HepG2 (cell line): ENCODE measurements around the gene SIGLEC8. TPM values are rescaled to one million over a fixed set of nuclear protein-coding genes. Genes with fewer than 3 reads are reported as not detected.

Experiments used
- ATF6 ChIP-seq: sonication (generic); formaldehyde crosslinking; conservative IDR thresholded peaks from 2 replicates; pipeline ENCODE4 v1.4.0; 2020; ENCODE audit warnings: missing genetic modification reagents
- EHMT2 ChIP-seq: fragments of 200-600 bp; sonication (generic); IDR thresholded peaks from 2 replicates; pipeline ENCODE4 v1.7.0; 2017; ENCODE audit warnings: antibody characterized with exemption, low read depth, low read length, borderline replicate concordance
- ELF3 ChIP-seq: IDR thresholded peaks from 2 replicates; pipeline ENCODE4 v1.6.1; 2016; ENCODE audit warnings: missing genetic modification reagents, missing compliant biosample characterization
- ERF ChIP-seq: IDR thresholded peaks from 2 replicates; pipeline ENCODE4 v1.6.1; 2018; ENCODE audit warnings: missing biosample characterization, missing genetic modification reagents
- HES4 ChIP-seq: sonication (generic); formaldehyde crosslinking; IDR thresholded peaks from 2 replicates; pipeline ENCODE4 v1.9.0; 2021; ENCODE audit warnings: mild to moderate bottlenecking, missing genetic modification reagents, borderline replicate concordance
- IKZF1 ChIP-seq: fragments of 450-650 bp; IDR thresholded peaks from 2 replicates; pipeline ENCODE4 v1.7.1; 2016
- IRF2 ChIP-seq: IDR thresholded peaks from 2 replicates; pipeline ENCODE4 v1.6.1; 2018; ENCODE audit warnings: missing genetic modification reagents, missing compliant biosample characterization
- MATR3 ChIP-seq: sonication (generic); formaldehyde crosslinking; IDR thresholded peaks from 2 replicates; pipeline ENCODE4 v1.4.0; 2020; ENCODE audit warnings: missing genetic modification reagents
- MIXL1 ChIP-seq: IDR thresholded peaks from 2 replicates; pipeline ENCODE4 v1.6.1; 2016
- NKX3-1 ChIP-seq: sonication (generic); formaldehyde crosslinking; IDR thresholded peaks from 2 replicates; pipeline ENCODE4 v1.5.0; 2020; ENCODE audit warnings: missing genetic modification reagents
- PATZ1 ChIP-seq: sonication (generic); formaldehyde crosslinking; IDR thresholded peaks from 2 replicates; pipeline ENCODE4 v1.4.0; 2020; ENCODE audit warnings: missing genetic modification reagents
- RFX1 ChIP-seq: fragments of 450-650 bp; IDR thresholded peaks from 2 replicates; pipeline ENCODE4 v1.6.1; 2017
- RXRB ChIP-seq: IDR thresholded peaks from 2 replicates; pipeline ENCODE4 v1.6.1; 2016; ENCODE audit warnings: borderline replicate concordance, missing genetic modification reagents, missing compliant biosample characterization
- SMYD3 ChIP-seq: sonication (generic); formaldehyde crosslinking; IDR thresholded peaks from 2 replicates; pipeline ENCODE4 v1.8.1; 2023; ENCODE audit warnings: mild to moderate bottlenecking, missing genetic modification reagents
- SRY ChIP-seq: sonication (generic); formaldehyde crosslinking; IDR thresholded peaks from 2 replicates; pipeline ENCODE4 v1.8.0; 2022; ENCODE audit warnings: mild to moderate bottlenecking, missing genetic modification reagents
- TEAD3 ChIP-seq: optimal IDR thresholded peaks from 2 replicates; pipeline ENCODE3; 2016; ENCODE audit warnings: borderline replicate concordance
- ZBTB25 ChIP-seq: IDR thresholded peaks from 2 replicates; pipeline ENCODE4 v1.6.1; 2018; ENCODE audit warnings: missing genetic modification reagents
- ZNF263 ChIP-seq: sonication (generic); formaldehyde crosslinking; IDR thresholded peaks from 2 replicates; pipeline ENCODE4 v1.4.0; 2020; ENCODE audit warnings: missing genetic modification reagents
- ZNF484 ChIP-seq: sonication (generic); formaldehyde crosslinking; IDR thresholded peaks from 2 replicates; pipeline ENCODE4 v1.5.1; 2020; ENCODE audit warnings: mild to moderate bottlenecking, low read depth, missing genetic modification reagents, borderline replicate concordance
- ZNF792 ChIP-seq: IDR thresholded peaks from 2 replicates; pipeline ENCODE4 v1.6.1; 2016
- polyA plus RNA-seq, 8 experiments: library from polyadenylated mRNA; depleted of rRNA in 3 of 8; stranded (reverse) in 7 of 8; unstranded in 1 of 8; fragments of >200 nt; fragmentation: Illumina TruSeq in 4 of 8; extraction: Trizol in 4 of 8; gene quantifications; 2 replicates each; pipeline versions ENCODE4 v1.2.1 to v1.2.3, GENCODE V29; 2011 to 2016; ENCODE audit warnings: low read depth in 4 of 8, missing spikeins in 1 of 8, mixed read lengths in 1 of 8; ENCODE audit not compliant: insufficient read depth in 1 of 8
- total RNA-seq, 5 experiments: library from RNA; depleted of rRNA; stranded (reverse); fragments of >200 nt; fragmentation: Illumina TruSeq; extraction: Trizol; gene quantifications; 2 replicates each; pipeline ENCODE4 v1.2.3, GENCODE V29; 2016; ENCODE audit warnings: low read depth in 1 of 5
- TF ChIP-seq, protein P1 (sequence below): sonication (generic); formaldehyde crosslinking; IDR thresholded peaks from 2 replicates; pipeline ENCODE4 v1.8.0; 2022; ENCODE audit warnings: missing genetic modification reagents, mild to moderate bottlenecking, moderate library complexity, borderline replicate concordance
- TF ChIP-seq, protein P2 (sequence below): sonication (generic); formaldehyde crosslinking; IDR thresholded peaks from 2 replicates; pipeline ENCODE4 v1.4.0; 2020; ENCODE audit warnings: missing genetic modification reagents

The SIGLEC8 gene
- total and polyA plus RNA-seq, 2 of the 13 experiments (the other 11 are each of a cell fraction or from before 2014, with no cell fraction given), result not detected

GRCh38 chr19:51480590-51480989, 22.3 kb upstream of the SIGLEC8 start (continued):
- TF ChIP-seq SRY (CRISPR knock-in tag) (peak; percentile 53; the same call in 1 of the 2 replicates), TEAD3 (CRISPR knock-in tag) (peak; percentile 45), IRF2 (peak; percentile 46; the same call in 1 of the 2 replicates), ERF (0 out of 2 replicates have a peak, but pooled peaks have one; percentile 41), SMYD3 (CRISPR knock-in tag) (no peak), IKZF1 (no peak), ELF3 (0 out of 2 replicates have a peak, but pooled peaks have one; percentile 42), HES4 (CRISPR knock-in tag) (0 out of 2 replicates have a peak, but pooled peaks have one; percentile 33), PATZ1 (CRISPR knock-in tag) (peak; percentile 24; the same call in 1 of the 2 replicates), ZNF484 (CRISPR knock-in tag) (no peak), RXRB (CRISPR knock-in tag) (peak; percentile 32; the same call in 1 of the 2 replicates), ZNF263 (no peak; the same call in 1 of the 2 replicates), ATF6 (CRISPR knock-in tag) (0 out of 2 replicates have a peak, but pooled peaks have one; percentile 59), ZBTB25 (CRISPR knock-in tag) (peak; percentile 47; the same call in 1 of the 2 replicates), ZNF792 (peak; percentile 62; the same call in 1 of the 2 replicates), RFX1 (no peak), MIXL1 (CRISPR knock-in tag) (0 out of 2 replicates have a peak, but pooled peaks have one; percentile 29), NKX3-1 (CRISPR knock-in tag) (0 out of 2 replicates have a peak, but pooled peaks have one; percentile 46), MATR3 (CRISPR knock-in tag) (no peak), EHMT2 (peak; percentile 92; the same call in 1 of the 2 replicates)
- TF ChIP-seq, protein P1, sequence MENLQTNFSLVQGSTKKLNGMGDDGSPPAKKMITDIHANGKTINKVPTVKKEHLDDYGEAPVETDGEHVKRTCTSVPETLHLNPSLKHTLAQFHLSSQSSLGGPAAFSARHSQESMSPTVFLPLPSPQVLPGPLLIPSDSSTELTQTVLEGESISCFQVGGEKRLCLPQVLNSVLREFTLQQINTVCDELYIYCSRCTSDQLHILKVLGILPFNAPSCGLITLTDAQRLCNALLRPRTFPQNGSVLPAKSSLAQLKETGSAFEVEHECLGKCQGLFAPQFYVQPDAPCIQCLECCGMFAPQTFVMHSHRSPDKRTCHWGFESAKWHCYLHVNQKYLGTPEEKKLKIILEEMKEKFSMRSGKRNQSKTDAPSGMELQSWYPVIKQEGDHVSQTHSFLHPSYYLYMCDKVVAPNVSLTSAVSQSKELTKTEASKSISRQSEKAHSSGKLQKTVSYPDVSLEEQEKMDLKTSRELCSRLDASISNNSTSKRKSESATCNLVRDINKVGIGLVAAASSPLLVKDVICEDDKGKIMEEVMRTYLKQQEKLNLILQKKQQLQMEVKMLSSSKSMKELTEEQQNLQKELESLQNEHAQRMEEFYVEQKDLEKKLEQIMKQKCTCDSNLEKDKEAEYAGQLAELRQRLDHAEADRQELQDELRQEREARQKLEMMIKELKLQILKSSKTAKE (CRISPR knock-in tag), result peak; percentile 16; the same call in 1 of the 2 replicates
- TF ChIP-seq, protein P2, sequence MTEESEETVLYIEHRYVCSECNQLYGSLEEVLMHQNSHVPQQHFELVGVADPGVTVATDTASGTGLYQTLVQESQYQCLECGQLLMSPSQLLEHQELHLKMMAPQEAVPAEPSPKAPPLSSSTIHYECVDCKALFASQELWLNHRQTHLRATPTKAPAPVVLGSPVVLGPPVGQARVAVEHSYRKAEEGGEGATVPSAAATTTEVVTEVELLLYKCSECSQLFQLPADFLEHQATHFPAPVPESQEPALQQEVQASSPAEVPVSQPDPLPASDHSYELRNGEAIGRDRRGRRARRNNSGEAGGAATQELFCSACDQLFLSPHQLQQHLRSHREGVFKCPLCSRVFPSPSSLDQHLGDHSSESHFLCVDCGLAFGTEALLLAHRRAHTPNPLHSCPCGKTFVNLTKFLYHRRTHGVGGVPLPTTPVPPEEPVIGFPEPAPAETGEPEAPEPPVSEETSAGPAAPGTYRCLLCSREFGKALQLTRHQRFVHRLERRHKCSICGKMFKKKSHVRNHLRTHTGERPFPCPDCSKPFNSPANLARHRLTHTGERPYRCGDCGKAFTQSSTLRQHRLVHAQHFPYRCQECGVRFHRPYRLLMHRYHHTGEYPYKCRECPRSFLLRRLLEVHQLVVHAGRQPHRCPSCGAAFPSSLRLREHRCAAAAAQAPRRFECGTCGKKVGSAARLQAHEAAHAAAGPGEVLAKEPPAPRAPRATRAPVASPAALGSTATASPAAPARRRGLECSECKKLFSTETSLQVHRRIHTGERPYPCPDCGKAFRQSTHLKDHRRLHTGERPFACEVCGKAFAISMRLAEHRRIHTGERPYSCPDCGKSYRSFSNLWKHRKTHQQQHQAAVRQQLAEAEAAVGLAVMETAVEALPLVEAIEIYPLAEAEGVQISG (CRISPR knock-in tag), result 0 out of 2 replicates have a peak, but pooled peaks have one; percentile 26
